ENCODE measurements around the gene FKRP.

DNA sequence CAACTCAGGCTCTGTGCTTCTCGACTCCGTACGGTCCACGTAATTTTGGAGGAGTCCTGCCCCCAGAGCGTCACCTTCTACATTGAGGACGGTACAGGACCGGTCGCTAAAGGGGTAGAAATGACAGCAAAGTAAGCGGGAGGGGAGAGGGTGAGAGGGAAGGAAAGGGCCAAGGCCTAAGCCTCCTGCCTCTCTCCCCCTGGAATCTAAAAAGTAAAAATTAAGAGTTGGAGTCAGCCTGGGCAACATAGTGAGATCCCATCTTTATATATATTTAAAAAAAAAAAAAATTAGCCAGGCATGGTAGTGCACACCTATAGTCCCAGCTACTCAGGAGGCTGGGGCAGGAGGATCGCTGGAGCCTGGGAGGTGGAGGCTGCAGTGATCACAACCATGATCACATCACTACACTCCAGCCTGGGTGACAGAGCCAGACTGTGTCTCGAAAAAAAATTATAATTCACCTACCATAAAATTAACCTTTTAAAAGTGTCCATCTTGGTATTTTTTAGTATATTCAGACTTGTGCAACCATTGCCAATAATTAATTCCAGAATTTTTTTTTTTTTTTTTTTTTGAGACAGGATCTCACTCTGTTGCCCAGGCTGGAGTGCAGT is 29.9 kb downstream of the FKRP start:
- no peak for TF ChIP-seq TAF1 (IDR thresholded peaks at IDR 0.05; ENCODE audit: borderline replicate concordance, insufficient read depth, low read length)
- no peak for TF ChIP-seq POLR2AphosphoS5 (IDR thresholded peaks at IDR 0.05; ENCODE audit: low read depth, low read length)
- TF ChIP-seq SIN3A (IDR thresholded peaks at IDR 0.05; ENCODE audit: borderline replicate concordance, insufficient read depth, low read length) = no peak
- TF ChIP-seq, protein P1, sequence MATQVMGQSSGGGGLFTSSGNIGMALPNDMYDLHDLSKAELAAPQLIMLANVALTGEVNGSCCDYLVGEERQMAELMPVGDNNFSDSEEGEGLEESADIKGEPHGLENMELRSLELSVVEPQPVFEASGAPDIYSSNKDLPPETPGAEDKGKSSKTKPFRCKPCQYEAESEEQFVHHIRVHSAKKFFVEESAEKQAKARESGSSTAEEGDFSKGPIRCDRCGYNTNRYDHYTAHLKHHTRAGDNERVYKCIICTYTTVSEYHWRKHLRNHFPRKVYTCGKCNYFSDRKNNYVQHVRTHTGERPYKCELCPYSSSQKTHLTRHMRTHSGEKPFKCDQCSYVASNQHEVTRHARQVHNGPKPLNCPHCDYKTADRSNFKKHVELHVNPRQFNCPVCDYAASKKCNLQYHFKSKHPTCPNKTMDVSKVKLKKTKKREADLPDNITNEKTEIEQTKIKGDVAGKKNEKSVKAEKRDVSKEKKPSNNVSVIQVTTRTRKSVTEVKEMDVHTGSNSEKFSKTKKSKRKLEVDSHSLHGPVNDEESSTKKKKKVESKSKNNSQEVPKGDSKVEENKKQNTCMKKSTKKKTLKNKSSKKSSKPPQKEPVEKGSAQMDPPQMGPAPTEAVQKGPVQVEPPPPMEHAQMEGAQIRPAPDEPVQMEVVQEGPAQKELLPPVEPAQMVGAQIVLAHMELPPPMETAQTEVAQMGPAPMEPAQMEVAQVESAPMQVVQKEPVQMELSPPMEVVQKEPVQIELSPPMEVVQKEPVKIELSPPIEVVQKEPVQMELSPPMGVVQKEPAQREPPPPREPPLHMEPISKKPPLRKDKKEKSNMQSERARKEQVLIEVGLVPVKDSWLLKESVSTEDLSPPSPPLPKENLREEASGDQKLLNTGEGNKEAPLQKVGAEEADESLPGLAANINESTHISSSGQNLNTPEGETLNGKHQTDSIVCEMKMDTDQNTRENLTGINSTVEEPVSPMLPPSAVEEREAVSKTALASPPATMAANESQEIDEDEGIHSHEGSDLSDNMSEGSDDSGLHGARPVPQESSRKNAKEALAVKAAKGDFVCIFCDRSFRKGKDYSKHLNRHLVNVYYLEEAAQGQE (IDR thresholded peaks at IDR 0.05; ENCODE audit: insufficient read depth in 1 of 2, low read depth in 2 of 2, low read length in 2 of 2) = no peak
- TF ChIP-seq FOXP2 (optimal IDR thresholded peaks at IDR 0.05; ENCODE audit: borderline replicate concordance, extremely low read depth, extremely low read length, insufficient read depth) = no peak

Data from PFSK-1 (cell line).